Stimulated activated CD8-positive, alpha-beta memory T cell treated with anti-CD3 and anti-CD28 coated beads, Interleukin-2, amount 100 ng/mL, for 48 hours (primary cell): ENCODE results near the gene UBE2H.
"Not testable (repeated sequence)": the region's sequence is repeated elsewhere in the genome, so short reads cannot be mapped to it uniquely, and the experiment has no call there.

Experiments
- DNase-seq, 2 donors: peaks; one replicate each; pipeline ENCODE4 v3.0.0-alpha.2; 2020; ENCODE audit warnings: low read depth in 2 of 2

UBE2H gene

DNA sequence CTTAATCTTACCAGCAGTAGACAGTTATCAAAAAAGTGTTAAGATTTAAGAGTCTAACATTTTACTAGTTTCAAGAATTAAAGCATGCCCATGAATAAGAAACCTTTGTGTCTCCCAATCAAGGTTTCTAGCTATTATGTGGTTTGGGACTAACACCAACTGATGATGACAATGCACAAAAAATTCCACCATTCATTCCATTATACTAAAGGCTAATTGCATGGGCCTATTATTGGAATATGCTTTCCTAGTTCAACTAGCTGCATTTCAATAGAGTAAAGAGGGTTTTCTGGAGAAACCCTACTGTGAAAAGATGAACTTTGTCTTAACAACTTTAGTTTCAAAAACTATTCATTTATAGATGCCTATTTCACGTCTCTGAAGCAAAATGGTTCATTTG, 44.6 kb downstream of the UBE2H start:
- DNase-seq = no peak

DNA sequence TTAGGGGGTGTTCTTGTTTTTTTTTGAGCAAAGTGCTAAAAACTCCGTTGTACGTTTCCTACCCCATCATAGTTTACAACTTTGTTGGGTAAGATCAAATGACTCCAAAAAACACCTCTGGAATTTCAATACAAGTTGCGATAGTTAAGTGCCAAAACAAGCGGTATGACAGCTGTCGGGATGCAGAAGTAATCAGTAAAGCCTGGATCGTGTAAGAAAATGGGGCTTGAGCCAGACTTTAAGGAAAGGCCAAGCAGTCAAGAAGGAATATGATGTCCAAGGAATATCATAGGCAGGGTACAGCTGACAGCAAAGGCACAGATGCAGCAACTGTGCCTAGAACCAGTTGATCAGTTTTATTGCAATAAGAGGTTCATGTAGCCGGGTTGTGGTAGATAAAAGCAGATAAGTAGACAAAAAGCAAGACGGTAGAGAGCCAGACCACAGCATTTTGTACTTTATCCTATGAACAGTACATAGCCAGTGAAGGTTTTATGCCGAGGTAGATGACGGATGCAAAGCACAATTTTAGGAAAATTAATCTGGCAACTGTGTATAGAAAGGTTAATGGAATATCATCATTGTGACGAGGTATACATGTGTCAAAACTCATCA, 45.5 kb downstream of the UBE2H start:
- DNase-seq = no peak

DNA sequence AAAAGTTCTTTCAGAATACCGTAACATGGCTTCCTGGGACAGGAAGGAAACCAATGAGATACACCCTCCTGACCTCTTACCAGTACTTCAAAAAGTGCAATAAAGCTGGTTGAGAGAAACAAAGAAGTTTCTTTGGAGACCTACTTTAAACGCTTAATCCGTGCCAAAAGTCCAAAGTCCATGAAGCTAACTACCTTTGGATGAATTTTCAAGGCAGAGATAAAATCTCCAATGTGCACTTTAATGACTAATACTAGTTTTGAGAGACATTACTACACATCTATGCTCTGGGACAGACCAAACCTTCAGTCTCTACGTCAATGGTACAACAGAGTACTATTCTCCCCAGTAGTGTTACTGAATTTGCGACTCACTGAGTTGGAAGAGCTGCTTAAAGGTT, 46.1 kb downstream of the UBE2H start:
- DNase-seq = no peak

DNA sequence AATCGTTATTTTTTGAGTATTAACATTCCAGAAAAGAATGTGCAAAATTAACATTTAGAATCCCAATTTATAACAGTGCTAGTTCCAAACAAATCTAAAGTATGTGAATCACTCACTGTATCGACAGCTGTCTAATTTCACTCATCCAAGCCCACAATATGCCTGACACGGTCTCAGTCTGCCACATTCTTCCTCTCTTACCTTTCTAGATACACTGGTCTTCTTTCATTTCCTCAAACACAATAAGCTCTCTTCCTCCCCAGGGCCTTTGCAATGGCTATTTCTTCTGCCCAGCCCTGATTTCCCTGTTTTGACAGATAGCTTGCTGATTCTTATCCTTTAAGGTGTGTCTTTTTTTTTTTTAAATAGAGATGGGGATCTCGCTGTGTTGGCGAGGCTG, 48.8 kb downstream of the UBE2H start:
- DNase-seq = no peak

DNA sequence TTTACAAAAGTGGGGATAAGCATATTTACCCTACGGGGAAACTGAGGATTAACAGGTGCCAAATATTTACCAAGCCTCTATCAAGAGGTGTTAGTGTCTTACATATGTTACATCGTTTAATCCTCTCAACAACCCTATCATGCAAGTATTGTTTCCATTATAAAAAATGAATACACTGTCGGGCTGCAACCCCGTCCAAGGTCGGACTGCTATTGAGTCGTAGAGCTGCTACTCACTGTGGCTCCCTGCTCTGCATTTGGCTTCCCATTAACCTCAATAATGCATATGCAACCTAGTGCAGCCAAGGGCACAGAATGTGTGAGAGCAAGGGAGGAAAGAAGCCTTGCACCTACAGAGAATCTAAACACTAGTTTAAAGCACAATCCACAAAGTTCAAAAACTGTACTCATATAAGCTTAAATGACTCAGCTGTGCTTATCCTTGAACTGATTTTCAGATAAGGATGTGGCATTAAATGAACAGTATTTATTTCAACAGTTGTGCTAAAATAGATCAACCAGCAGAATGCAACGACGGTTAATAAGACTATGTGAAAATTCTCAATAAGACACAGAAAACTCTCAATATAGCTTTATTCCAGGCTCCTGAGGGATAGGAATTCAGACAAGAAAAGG, 49.9 kb downstream of the UBE2H start:
- DNase-seq = no peak

DNA sequence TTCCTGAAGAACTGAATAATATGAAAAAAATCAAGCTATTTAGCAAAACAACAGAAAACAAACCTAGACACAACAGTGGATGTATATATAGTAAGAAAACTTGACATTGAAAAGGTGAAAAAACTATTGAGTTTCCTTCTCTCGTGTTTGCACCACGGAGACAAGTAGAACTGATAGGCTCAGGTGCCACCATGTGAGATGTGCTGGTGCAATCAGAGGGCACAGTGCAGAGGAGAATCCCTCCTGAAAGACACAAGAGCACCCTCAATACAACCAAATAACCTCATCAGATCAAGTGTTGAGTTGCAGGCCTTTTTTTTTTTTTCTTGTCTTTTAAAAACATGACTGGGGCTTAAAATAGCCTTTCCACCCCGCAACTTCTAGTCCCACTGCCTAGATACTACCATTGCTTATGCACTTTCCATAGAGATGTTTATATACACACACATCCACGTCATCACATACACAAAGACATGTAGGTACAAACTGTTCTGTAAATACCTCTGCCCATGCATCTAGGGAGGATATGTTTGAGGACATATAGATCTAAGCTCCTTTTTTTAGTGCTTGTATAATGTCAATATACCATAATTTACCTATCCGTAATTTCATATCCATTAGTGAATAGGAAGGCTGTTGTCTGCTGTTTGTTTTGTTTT, 54.1 kb downstream of the UBE2H start:
- no peak for DNase-seq

DNA sequence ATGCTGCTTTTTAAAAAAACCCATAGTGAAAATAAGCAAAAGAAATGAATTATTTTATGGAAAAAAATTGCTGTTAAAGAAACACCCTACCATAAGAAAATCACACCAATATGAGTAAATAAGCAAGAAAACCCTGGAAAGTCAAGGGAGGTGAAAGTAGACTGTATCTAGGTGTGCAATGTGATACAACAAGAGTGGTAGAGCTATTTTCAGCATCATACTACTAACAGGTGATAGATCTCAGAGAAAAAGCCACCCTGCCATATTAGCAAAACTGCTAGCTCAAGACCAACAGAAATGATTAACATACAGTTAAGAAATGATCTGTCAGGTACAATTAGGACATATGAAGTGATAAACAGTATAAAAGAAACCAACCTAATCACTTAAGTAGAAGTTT, 54.8 kb downstream of the UBE2H start:
- DNase-seq = no peak

DNA sequence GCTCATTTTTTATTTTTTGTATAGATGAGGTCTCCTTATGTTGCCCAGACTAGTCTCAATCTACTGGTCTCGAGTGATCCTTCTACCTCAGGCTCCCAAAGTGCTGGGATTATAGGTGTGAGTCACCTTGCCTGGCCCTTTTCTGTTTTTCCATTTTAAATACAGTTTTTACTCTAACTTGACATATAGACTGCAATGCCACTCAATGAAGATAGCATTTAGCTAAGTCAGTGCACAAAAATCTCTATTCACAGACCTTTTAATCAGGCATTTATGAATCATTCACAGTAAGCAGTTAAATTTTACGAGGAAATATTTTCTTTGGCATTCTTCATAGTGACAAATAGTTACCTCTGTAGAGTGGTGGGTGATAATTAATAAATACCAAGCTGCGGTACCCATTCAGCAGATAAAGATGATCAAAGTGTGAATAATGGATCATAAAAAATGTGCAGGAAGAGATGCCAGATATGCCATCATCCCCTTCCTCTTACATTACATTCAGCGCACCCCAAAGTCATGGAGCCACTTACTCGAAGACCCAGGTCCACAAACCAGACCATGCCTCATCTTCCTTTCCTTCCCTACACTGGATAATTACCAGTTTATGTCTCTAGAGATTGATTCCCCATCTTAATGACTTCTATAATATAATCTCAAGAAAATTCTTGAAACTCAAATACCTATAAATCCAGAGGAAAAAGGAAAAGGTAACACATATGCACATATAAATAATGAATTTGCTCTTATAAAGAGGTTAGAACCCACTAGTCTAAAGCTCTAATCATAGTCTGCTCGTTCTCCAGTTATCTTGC, 56.0 kb downstream of the UBE2H start:
- DNase-seq = no peak

DNA sequence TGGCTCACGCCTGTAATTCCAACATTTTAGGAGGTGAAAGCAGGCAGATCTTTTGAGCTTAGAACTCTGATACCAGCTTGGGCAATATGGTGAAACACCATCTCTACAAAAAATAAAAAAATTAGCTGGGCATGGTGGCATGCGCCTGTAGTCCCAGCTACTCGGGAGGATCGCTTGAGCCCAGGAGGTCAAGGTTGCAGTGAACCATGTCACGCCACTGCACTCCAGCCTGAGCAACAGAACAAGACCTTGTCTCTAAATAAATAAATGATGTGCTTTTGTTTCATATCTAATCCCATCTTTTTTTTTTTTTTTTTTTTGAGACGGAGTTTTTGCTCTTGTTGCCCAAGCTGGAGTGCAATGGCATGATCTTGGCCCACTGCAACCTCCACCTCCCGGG, 58.6 kb downstream of the UBE2H start:
- not testable (repeated sequence) for DNase-seq

DNA sequence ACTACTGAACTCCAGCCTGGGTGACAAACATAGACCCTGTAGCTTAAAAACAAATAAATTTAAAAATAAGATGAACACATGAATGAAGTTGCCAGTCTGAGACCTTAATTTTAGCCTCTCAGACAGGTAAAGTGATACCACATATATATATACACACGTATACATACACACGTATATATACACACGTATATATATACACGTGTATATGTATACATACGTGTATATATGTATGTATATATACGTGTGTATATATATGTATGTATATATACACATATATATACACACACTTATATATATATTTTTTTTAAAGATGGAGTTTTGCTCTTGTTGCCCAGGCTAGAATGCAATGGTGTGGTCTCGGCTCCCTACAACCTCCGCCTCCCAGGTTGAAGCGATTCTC, 62.7 kb downstream of the UBE2H start:
- DNase-seq = no peak

DNA sequence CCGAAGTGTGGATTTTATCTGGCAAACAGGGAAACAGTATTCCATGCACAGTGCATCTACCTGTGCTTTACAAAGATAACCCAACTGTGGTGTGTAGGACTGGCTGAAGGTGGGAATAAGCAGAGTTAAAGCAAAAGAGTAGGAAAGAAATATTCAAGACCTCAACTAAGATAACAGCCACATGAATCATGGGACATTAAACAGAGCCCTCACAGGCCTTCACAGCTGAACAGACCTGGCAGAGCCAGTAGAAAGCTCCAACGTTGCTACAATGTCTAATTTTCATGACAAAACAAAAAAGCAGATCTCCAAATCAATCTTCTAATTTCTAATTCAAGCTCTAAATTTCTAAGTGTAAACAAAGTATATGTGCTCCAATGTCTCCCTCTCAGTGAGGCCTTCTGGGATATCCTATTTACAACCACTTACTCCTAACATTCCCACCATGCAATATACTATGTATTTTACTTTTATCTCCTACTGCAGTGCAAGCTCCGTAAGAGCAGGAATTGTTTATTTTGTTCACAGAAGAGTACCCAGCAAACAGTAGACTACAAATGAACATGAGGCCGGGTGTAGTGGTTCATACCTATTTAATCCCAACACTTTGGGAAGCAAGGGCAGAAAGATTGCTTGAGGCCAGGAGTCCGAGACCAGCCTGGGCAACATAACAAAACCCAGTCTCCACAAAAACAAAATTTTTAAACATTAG, 63.5 kb downstream of the UBE2H start:
- DNase-seq = no peak

DNA sequence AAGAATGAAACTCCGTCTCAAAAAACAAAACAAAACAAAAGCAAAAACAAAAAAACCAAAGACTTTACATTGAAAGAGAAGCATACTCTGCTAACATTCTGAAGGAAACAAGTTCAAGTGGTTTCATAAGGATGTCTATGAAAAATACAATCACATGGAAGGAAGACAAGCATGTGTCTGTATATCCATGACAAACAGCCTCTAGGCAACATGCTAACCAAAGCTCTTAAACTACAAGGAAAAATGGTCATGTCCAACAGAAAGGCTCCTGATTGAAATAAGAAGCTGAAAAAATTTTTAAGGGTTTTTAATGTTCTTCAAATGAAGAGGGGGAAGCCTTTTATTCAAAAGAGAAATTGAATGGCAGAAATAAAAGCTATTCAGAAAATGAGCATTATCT, 64.9 kb downstream of the UBE2H start:
- no peak for DNase-seq

DNA sequence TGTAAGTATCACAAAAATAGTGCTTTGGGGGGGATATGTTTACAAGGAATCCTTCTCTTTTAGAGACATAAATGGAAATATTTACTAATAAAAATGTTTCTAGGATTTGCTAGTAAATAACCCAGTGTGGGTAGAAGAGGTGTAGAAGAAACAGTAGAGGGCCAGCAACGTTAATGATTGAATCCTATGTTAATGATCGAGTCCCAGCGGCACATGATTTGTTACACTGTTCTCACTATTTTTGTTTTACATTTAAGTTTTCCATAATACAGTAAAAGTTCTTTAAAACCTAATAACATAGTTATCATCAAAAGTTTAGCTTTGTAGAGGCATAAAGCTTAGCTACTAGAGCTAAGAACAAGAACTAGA, 66.0 kb downstream of the UBE2H start:
- no peak for DNase-seq

DNA sequence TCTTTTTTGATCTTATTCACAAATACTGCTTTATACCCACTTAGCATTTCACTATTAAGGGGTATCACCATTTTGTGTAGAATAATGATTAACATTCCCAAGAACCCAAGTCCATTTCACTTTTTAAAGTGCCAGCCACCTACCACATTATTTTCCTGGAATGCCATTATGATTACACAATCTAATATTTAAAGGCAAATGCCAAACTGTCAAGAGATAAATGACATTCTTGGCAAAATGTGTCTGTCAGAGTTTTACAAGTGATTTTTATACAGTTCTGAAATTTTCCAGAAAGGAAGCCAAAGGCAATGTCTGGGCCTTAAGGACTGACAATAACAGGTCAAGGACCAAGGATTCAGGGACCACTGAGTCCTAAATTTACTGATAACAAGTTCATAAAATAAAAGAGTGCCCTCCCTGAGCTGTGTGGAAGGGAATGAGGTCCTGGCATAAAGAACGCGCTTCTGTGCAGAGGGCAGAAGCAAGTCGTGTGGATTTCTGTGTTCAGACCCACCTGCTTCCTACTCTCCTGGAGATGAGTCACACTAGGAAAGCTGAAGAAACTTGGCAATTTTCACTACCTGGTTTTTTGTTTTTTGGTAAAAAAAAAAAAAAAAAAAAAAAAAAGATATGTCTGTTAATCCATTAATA, 66.5 kb downstream of the UBE2H start:
- DNase-seq = no peak

DNA sequence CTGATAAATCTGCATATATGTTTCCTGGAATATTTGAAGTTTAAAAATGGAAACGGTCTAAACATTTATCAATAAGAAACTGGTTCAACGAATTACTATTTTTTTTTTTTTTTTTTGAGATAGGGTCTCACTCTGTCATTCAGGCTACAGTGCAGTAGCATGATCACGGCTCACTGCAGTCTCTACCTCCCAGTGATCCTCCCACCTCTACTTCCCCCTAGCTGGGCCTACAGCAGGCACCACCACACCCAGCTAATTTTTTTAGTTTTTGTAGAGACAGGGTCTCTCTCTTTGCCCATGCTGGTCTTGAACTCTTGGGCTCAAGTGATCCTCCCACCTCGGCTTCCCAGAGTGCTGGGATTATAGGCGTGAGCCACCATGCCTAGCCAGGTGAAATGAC, 68.3 kb downstream of the UBE2H start:
- DNase-seq = no peak

DNA sequence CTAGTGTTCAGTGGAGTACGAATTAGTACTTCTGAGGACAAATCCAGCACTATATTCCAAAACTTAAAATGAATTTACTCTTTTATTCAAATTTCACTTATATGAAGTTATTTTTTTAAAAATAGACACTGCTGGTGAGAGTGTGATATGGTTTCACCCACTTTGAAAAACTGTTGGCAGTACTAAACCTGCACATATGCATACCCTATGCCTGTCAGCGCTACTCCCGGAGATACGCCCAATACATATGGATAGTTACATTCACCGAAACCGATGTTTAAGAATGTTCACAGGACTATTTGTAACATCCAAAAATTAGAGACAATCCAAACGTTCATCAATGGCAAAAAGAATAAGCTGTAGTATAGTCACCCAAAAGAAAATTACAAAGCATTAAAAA, 69.6 kb downstream of the UBE2H start:
- DNase-seq = no peak

DNA sequence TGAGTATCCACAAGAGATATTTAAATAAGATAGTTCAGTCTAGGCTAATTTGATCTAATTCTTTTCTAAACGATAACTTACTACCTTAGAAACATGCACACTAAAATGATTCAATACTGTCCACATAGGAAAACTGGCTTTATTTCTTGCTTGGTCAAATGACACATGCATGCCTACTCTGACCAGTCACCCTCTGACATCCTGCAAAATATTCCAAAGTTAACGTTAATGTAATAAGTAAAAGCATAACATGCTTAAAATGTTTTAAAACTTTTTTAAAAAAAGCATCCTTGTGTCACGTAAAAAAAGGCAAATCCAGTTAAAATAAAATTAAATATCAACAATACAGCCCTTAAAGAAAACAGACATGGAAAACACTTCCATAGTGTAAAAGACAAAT, 70.2 kb downstream of the UBE2H start:
- DNase-seq = no peak

DNA sequence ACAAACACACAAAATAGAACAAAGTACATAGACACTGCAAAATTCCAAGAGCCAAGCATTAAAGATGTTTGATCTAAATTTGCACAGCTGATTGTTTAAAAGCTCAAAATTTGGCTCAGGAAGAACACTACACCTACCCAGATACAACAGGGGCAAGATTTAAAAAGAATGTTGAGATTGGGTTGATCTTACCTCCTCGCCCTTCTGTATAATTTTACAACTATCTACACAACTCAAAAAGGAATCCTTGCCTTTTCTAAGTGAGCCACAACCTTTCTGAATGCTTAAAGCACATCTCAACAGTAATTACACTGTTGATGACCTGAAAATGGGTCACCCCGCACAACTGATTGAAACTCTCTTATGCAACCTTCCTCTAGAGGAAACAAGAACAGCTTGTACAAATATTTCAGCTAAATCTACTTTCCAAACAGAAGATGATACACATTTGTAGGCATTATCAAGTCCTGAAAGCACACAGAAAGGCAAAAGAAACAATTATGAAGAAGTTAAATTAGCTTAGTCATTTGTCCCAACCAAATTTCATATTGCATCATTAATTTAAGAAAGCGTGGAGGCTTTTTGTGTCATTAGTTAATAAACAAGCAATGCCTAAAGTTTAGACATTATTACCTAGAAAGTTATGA, 75.5 kb downstream of the UBE2H start:
- DNase-seq = no peak

DNA sequence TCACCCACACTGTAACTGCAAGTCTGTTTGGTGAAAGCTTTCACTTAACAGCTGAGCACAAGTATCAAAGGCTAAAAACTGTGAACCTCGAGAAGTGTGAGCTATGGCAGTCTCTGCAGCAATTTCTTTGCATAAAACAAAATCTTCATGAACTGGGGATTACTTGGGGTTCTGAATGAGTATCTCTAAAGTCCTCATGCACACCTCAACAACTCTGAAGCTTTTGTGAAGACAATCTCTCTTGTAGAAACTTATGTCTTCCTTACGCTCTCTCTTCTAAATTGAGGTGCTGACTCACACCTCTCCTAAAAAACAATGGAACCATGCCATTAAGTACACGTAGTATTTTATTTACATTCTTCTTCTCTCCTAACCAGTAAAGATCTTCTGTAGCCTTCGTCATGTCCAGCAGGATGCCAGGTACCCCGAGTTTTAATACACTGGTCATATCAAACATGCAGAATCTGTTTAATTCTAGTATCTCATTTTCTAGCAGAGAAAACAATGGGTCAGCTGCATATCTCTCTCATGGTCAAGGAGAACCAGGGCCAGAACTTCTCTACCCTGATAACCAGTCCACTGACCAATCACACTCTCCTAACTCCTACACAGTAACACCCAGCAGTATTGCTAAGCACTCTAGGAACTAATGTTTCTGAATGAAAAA, 76.9 kb downstream of the UBE2H start:
- DNase-seq = no peak

DNA sequence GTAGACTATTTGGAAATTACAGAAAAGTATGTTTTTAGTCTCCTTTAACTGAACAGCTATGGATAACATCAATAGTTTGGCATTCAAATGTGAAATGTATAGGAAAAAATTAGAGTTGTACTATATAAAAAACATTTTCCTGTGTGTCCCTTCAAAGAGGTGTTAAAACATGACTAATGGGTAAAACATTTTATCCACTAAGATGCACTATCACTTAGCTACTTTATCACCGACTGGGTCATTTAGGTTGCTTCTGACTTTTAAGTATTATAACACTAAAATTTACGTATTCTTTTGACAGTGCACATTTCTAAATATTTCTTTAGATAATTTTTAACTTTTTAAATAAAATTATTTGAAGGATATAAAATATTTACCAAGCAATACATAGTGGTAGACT, 77.6 kb downstream of the UBE2H start:
- no peak for DNase-seq

DNA sequence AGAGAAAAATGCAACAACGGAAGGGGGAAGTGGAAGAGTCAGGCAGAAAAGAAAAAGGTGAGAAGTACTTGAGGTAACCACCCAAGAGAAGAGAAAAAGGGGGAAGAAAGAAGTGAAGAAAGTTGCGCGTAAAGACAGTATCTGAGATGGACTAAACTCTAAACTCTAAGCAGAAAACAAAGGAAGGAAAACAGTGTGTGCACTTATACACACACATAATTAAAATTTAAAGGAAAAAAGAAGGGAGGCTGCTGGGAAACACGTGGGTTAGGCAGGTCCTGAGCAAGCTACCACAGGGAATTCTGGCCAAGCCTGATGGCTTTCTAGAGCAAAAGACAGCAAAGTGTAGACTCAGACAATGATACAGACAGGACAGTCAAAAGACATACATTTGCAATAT, 78.0 kb downstream of the UBE2H start:
- DNase-seq = no peak
